SU-DHL-6 (cell line): ENCODE results near the gene GJA8.

Experiments used
- H2AFZ ChIP-seq: fragments of 200-600 bp; sonication (generic); 2 replicates; pipeline ENCODE4 v1.6.1; 2014; ENCODE audit warnings: low read depth, mild to moderate bottlenecking, moderate library complexity, mixed read lengths, antibody characterized with exemption, low read length; ENCODE audit not compliant: severe bottlenecking
- H3F3A ChIP-seq: fragments of 200-600 bp; shearing (Covaris generic); 2 replicates; pipeline ENCODE4 v1.6.0; 2016; ENCODE audit warnings: antibody characterized with exemption, mild to moderate bottlenecking; ENCODE audit not compliant: insufficient read depth
- H3K27ac ChIP-seq: fragments of 200-600 bp; sonication (generic); 2 replicates; pipeline ENCODE4 v1.5.1; 2016; ENCODE audit warnings: low read depth, mild to moderate bottlenecking, low read length, moderate library complexity, mixed read lengths
- H3K27me3 ChIP-seq: fragments of 200-600 bp; sonication (generic), shearing (Covaris generic); 2 replicates; pipeline ENCODE4 v1.6.0; 2014; ENCODE audit warnings: mild to moderate bottlenecking, low read length
- H3K36me3 ChIP-seq: fragments of 200-600 bp; sonication (generic); 2 replicates; pipeline ENCODE4 v1.6.1; 2014; ENCODE audit warnings: mild to moderate bottlenecking, low read length, mixed read lengths
- H3K4me2 ChIP-seq: fragments of 300-600, 200-600 bp; shearing (Covaris generic), sonication (generic); 2 replicates; pipeline ENCODE4 v1.6.0; 2014; ENCODE audit warnings: low read length, low read depth, mild to moderate bottlenecking; ENCODE audit not compliant: poor library complexity, severe bottlenecking
- H3K4me3 ChIP-seq: fragments of 200-600 bp; sonication (generic); 2 replicates; pipeline ENCODE4 v1.5.1; 2014; ENCODE audit warnings: antibody characterized with exemption, low read length, mild to moderate bottlenecking, mixed read lengths; ENCODE audit not compliant: insufficient read depth, poor library complexity, severe bottlenecking
- H3K79me2 ChIP-seq: fragments of 200-600 bp; sonication (generic); 2 replicates; pipeline ENCODE4 v1.6.1; 2014; ENCODE audit warnings: mild to moderate bottlenecking, low read length, moderate library complexity; ENCODE audit not compliant: insufficient read depth
- H3K9ac ChIP-seq: fragments of 200-600 bp; sonication (generic); 2 replicates; pipeline ENCODE4 v1.7.0; 2014; ENCODE audit warnings: mild to moderate bottlenecking, low read length
- H3K9me2 ChIP-seq: fragments of 200-600 bp; sonication (generic); replicated peaks from 2 replicates; pipeline ENCODE4 v1.6.1; 2014; ENCODE audit warnings: low read length; ENCODE audit not compliant: insufficient read depth
- H3K9me3 ChIP-seq: fragments of 200-600 bp; sonication (generic); 2 replicates; pipeline ENCODE4 v1.6.1; 2014; ENCODE audit warnings: low read length, mixed read lengths; ENCODE audit not compliant: insufficient read depth
- H4K20me1 ChIP-seq: fragments of 200-600 bp; sonication (generic); 2 replicates; pipeline ENCODE4 v1.6.1; 2014; ENCODE audit warnings: low read depth, mild to moderate bottlenecking, antibody characterized with exemption, low read length, moderate library complexity, mixed read lengths
- EZH2phosphoT487 ChIP-seq: fragments of 200-600 bp; sonication (generic), shearing (Covaris generic); conservative IDR thresholded peaks from 2 replicates; pipeline ENCODE4 v1.6.1; 2018; ENCODE audit warnings: mild to moderate bottlenecking, antibody characterized with exemption, low read length, moderate library complexity, mixed read lengths
- TF ChIP-seq, protein P1 (sequence below): fragments of 200-600 bp; sonication (generic); IDR thresholded peaks from one replicate; pipeline ENCODE4 v1.5.1; 2017; ENCODE audit warnings: antibody characterized with exemption, mild to moderate bottlenecking, low read length, moderate library complexity; ENCODE audit not compliant: insufficient read depth, poor library complexity, severe bottlenecking

GJA8 gene

GRCh38 chr1:147892731-147893214 lies 9.8 kb upstream of the GJA8 start:
- Histone ChIP-seq H3K27me3 (no peaks in the 10 kb centered on the region), H2AFZ (no peak overlapping the region), H3K9me3 (no peaks in the 10 kb centered on the region), H3K9me2 (no peaks in the 10 kb centered on the region), H3K9ac (no peak overlapping the region), H4K20me1 (no peaks in the 10 kb centered on the region), H3K36me3 (no peaks in the 10 kb centered on the region), H3K79me2 (no peaks in the 10 kb centered on the region), H3K4me2 (no peak overlapping the region), H3F3A (no peaks in the 10 kb centered on the region), H3K27ac (no peak overlapping the region), H3K4me3 (no peak overlapping the region)
- TF ChIP-seq EZH2phosphoT487 = no peak
- TF ChIP-seq, protein P1, sequence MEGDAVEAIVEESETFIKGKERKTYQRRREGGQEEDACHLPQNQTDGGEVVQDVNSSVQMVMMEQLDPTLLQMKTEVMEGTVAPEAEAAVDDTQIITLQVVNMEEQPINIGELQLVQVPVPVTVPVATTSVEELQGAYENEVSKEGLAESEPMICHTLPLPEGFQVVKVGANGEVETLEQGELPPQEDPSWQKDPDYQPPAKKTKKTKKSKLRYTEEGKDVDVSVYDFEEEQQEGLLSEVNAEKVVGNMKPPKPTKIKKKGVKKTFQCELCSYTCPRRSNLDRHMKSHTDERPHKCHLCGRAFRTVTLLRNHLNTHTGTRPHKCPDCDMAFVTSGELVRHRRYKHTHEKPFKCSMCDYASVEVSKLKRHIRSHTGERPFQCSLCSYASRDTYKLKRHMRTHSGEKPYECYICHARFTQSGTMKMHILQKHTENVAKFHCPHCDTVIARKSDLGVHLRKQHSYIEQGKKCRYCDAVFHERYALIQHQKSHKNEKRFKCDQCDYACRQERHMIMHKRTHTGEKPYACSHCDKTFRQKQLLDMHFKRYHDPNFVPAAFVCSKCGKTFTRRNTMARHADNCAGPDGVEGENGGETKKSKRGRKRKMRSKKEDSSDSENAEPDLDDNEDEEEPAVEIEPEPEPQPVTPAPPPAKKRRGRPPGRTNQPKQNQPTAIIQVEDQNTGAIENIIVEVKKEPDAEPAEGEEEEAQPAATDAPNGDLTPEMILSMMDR = peak; percentile 91

GRCh38 chr1:147895123-147895522 lies 7.5 kb upstream of the GJA8 start:
- Histone ChIP-seq H3K79me2 (no peaks in the 10 kb centered on the region), H2AFZ (no peak overlapping the region), H3K4me2 (no peak overlapping the region), H4K20me1 (no peaks in the 10 kb centered on the region), H3K9me3 (no peaks in the 10 kb centered on the region), H3K9me2 (no peaks in the 10 kb centered on the region), H3K9ac (no peak overlapping the region), H3K36me3 (no peaks in the 10 kb centered on the region), H3K27ac (no peak overlapping the region), H3K27me3 (no peaks in the 10 kb centered on the region), H3F3A (no peaks in the 10 kb centered on the region), H3K4me3 (no peak overlapping the region)
- TF ChIP-seq, protein P1 = no peak
- no peak for TF ChIP-seq EZH2phosphoT487

DNA sequence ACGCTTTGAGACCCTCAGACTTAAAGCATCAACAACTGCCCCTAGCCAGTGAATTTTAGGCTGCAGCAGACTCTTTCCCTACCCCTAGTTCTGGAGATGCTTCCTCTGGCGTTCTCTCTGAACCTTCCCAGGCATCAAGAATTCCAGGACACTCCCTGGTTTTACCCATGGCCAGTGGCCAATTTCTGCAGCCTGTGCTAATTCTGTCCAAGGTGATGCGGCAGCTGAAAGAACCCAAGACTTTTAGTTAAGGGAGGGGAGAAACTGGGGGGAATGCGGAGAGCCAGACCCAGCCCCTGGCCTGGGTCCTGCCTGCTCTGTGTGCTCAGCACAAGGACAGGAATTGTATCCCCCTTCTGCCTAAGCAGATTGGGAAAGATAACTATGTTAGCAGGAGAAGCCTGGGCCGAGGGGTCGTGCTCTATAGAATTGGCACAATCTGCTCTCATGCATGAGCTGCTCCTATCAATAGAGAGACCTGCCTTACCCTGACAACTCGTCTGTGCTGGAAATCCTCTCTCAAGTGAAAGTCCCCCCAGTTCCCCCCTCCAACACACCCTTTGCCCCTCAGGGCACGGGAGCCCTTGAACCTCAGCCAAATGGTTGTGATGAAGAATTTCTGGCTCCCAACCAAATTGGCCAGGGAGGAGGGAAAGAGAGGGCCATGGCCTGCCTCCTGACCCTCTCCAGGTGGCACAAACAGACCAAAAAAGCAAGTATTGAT lies 5.4 kb upstream of the GJA8 start:
- no peak overlapping the region for H3K9ac ChIP-seq
- no peaks in the 10 kb centered on the region for H3K36me3 ChIP-seq
- no peak overlapping the region for H3K27ac ChIP-seq
- H3K79me2 ChIP-seq = no peaks in the 10 kb centered on the region
- no peak overlapping the region for H2AFZ ChIP-seq
- H3K4me3 ChIP-seq = no peak overlapping the region
- H3F3A ChIP-seq = no peaks in the 10 kb centered on the region
- no peaks in the 10 kb centered on the region for H3K9me3 ChIP-seq
- no peaks in the 10 kb centered on the region for H3K27me3 ChIP-seq
- H3K4me2 ChIP-seq = no peak overlapping the region
- no peaks in the 10 kb centered on the region for H3K9me2 ChIP-seq
- TF ChIP-seq EZH2phosphoT487 = no peak
- no peaks in the 10 kb centered on the region for H4K20me1 ChIP-seq

GRCh38 chr1:147897789-147898188 lies 4.8 kb upstream of the GJA8 start:
- Histone ChIP-seq H3K36me3 (no peaks in the 10 kb centered on the region), H3K9me2 (no peaks in the 10 kb centered on the region), H3K9me3 (no peaks in the 10 kb centered on the region), H3F3A (no peaks in the 10 kb centered on the region), H3K9ac (no peak overlapping the region), H3K4me2 (no peak overlapping the region), H3K79me2 (no peaks in the 10 kb centered on the region), H2AFZ (no peak overlapping the region), H3K27me3 (no peaks in the 10 kb centered on the region), H3K27ac (no peak overlapping the region), H4K20me1 (no peaks in the 10 kb centered on the region), H3K4me3 (no peak overlapping the region)
- TF ChIP-seq, protein P1 = no peak
- no peak for TF ChIP-seq EZH2phosphoT487
